Gastrocnemius medialis (tissue), 4 donors: Measurements from ENCODE around the gene NEBL. TPM values are rescaled to one million over a fixed set of nuclear protein-coding genes. Genes with fewer than 3 reads are reported as not detected.

ENCODE experiments used
- ATAC-seq, 2 donors: fragments of 150-250 bp; one replicate each; pipeline ENCODE4 v1.9.1; 2016
- DNase-seq, 2 donors: peaks; one replicate each; pipeline ENCODE4 v3.0.0-alpha.2; 2019
- H3K27ac ChIP-seq, 4 donors: fragments of 200-600 bp; sonication (generic); 1 replicate in 1 of 4; 2 replicates in 3 of 4; pipeline ENCODE4 v1.5.1; 2016 to 2018; ENCODE audit warnings: mild to moderate bottlenecking in 2 of 4, moderate library complexity in 1 of 4
- H3K27me3 ChIP-seq, 3 donors: fragments of 200-600 bp; sonication (generic) in 2 of 3; 1 replicate in 1 of 3; 2 replicates in 2 of 3; pipeline versions ENCODE4 v1.5.1 to v1.6.0; 2016 to 2019; ENCODE audit warnings: mild to moderate bottlenecking in 1 of 3, moderate library complexity in 1 of 3
- H3K36me3 ChIP-seq, 2 donors: fragments of 200-600 bp; sonication (generic) in 1 of 2; one replicate each; pipeline ENCODE4 v1.5.1; 2017 to 2018
- H3K4me1 ChIP-seq, 2 donors: fragments of 200-600 bp; sonication (generic) in 1 of 2; one replicate each; pipeline ENCODE4 v1.5.1; 2016 to 2017; ENCODE audit warnings: mild to moderate bottlenecking in 2 of 2
- H3K4me3 ChIP-seq, 4 donors: fragments of 200-600 bp; sonication (generic) in 3 of 4; 1 replicate in 1 of 4; 2 replicates in 3 of 4; pipeline ENCODE4 v1.5.1; 2016 to 2019; ENCODE audit warnings: mild to moderate bottlenecking in 2 of 4
- H3K9me3 ChIP-seq, 3 donors: fragments of 200-600 bp; sonication (generic) in 2 of 3; 1 replicate in 1 of 3; 2 replicates in 2 of 3; pipeline ENCODE4 v1.5.1; 2016 to 2019
- CTCF ChIP-seq, 5 experiments: fragments of 450-650 bp in 3 of 5; fragments of 200-600 bp in 2 of 5; sonication (generic) in 2 of 5; IDR thresholded peaks in 4 of 5; conservative IDR thresholded peaks in 1 of 5; 1 replicate in 4 of 5; 2 replicates in 1 of 5; pipeline ENCODE4 v1.5.1; 2016 to 2019; ENCODE audit warnings: antibody characterized with exemption in 5 of 5, mild to moderate bottlenecking in 3 of 5, moderate library complexity in 3 of 5
- POLR2A ChIP-seq, 2 donors: fragments of 450-650 bp; IDR thresholded peaks; one replicate each; pipeline ENCODE4 v1.6.1; 2017; ENCODE audit warnings: antibody characterized with exemption in 2 of 2, mild to moderate bottlenecking in 2 of 2, moderate library complexity in 2 of 2
- in situ Hi-C, 4 donors: fragments of 200-750 bp; cut with MboI; loops; one replicate each; pipeline versions ENCODE4 v1.15.0 to v1.8.0; 2017; ENCODE audit warnings: low sequenced_read_pairs in 4 of 4
- intact Hi-C: fragments of 100-400 bp; cut with DNase I; formaldehyde crosslinking; loops from one replicate; pipeline ENCODE4 v1.15.1; 2023; ENCODE audit warnings: low total_unique reads
- total RNA-seq, 4 donors: library from RNA; depleted of rRNA; stranded (reverse); fragments of >200 nt; gene quantifications; one replicate each; pipeline versions ENCODE4 v1.1.0 to v1.2.3, GENCODE V29; 2016

The NEBL gene
- total RNA-seq, 4 donors from 2014 or later, result 1.6 to 2.7 (median 2.5) TPM

GRCh38 chr10:20776384-20777118 is 120.6 kb downstream of the NEBL start:
- no peak for TF ChIP-seq CTCF (IDR thresholded peaks at IDR 0.05 in 4 of 5, conservative IDR thresholded peaks at IDR 0.05 in 1 of 5)
- no peak for TF ChIP-seq POLR2A (IDR thresholded peaks at IDR 0.05)
- H3K27me3 ChIP-seq, result no peaks in the 10 kb centered on the region
- no peak for ATAC-seq
- no peak for DNase-seq
- peak overlapping the region in 1 of 4 donors; percentile 28 for H3K27ac ChIP-seq
- H3K36me3 ChIP-seq, result no peaks in the 10 kb centered on the region
- no peak overlapping the region for H3K4me3 ChIP-seq
- intact Hi-C loops (no loop called here), in situ Hi-C loops (no loop called here)
- no peaks in the 10 kb centered on the region for H3K4me1 ChIP-seq
- H3K9me3 ChIP-seq, result no peaks in the 10 kb centered on the region

GRCh38 chr10:20771051-20771450 is 126.1 kb downstream of the NEBL start:
- DNase-seq (no peak), ATAC-seq (no peak)
- Histone ChIP-seq H3K27me3 (no peaks in the 10 kb centered on the region), H3K4me3 (no peak overlapping the region), H3K36me3 (no peaks in the 10 kb centered on the region), H3K9me3 (no peaks in the 10 kb centered on the region), H3K4me1 (no peaks in the 10 kb centered on the region), H3K27ac (no peak overlapping the region)
- in situ Hi-C loops (no loop called here), intact Hi-C loops (no loop called here)
- TF ChIP-seq POLR2A (IDR thresholded peaks at IDR 0.05) (no peak), CTCF (IDR thresholded peaks at IDR 0.05 in 4 of 5, conservative IDR thresholded peaks at IDR 0.05 in 1 of 5) (no peak)

- in situ Hi-C loops, result loop anchor here in 2 of 4 donors (10.0 kb wide), 1 partner anchor 955 kb away; the partner anchor contains the start of gene PLXDC2 (in 2 of the 2)
- Histone ChIP-seq H3K27me3 (no peaks in the 10 kb centered on the region), H3K4me1 (no peaks in the 10 kb centered on the region), H3K4me3 (no peak overlapping the region), H3K9me3 (no peaks in the 10 kb centered on the region), H3K36me3 (no peaks in the 10 kb centered on the region), H3K27ac (no peak overlapping the region)
- DNase-seq (no peak), ATAC-seq (no peak)
- intact Hi-C loops, result loop anchor here (5.0 kb wide), 1 partner anchor 952 kb away; the partner anchor contains the start of gene PLXDC2
- TF ChIP-seq CTCF (IDR thresholded peaks at IDR 0.05 in 4 of 5, conservative IDR thresholded peaks at IDR 0.05 in 1 of 5) (no peak), POLR2A (IDR thresholded peaks at IDR 0.05) (no peak)
These were observed 127.6 kb downstream of the NEBL start for GRCh38 chr10:20769481-20769880.

- intact Hi-C loops (loop anchor here (5.0 kb wide), 1 partner anchor 952 kb away; the partner anchor contains the start of gene PLXDC2), in situ Hi-C loops (loop anchor here in 2 of 4 donors (10.0 kb wide), 1 partner anchor 954 kb away; the partner anchor contains the start of gene PLXDC2 (in 2 of the 2))
- TF ChIP-seq CTCF (IDR thresholded peaks at IDR 0.05 in 4 of 5, conservative IDR thresholded peaks at IDR 0.05 in 1 of 5), result peak in 3 of 5 experiments; percentile 13 to 34 (median 32)
- TF ChIP-seq POLR2A (IDR thresholded peaks at IDR 0.05), result no peak
- no peaks in the 10 kb centered on the region for H3K36me3 ChIP-seq
- H3K9me3 ChIP-seq, result no peaks in the 10 kb centered on the region
- no peaks in the 10 kb centered on the region for H3K27me3 ChIP-seq
- DNase-seq (no peak), ATAC-seq (no peak)
- H3K4me1 ChIP-seq, result no peaks in the 10 kb centered on the region
- H3K4me3 ChIP-seq, result no peak overlapping the region
- H3K27ac ChIP-seq, result no peak overlapping the region
These were observed 128.3 kb downstream of the NEBL start for GRCh38 chr10:20768843-20769242.
